ENCODE measurements around the gene C1orf53.

GRCh38 chr1:197907846-197908616 is 5.6 kb downstream of the C1orf53 start:
- TF ChIP-seq HDGF (IDR thresholded peaks at IDR 0.05; ENCODE audit: borderline replicate concordance) (no peak), FOXM1 (IDR thresholded peaks at IDR 0.05; ENCODE audit: borderline replicate concordance) (no peak), SP1 (IDR thresholded peaks at IDR 0.05) (no peak), TARDBP (IDR thresholded peaks at IDR 0.05) (no peak), ZNF384 (IDR thresholded peaks at IDR 0.05) (no peak)
